ENCODE measurements around the gene ZNG1A.
"Not testable (repeated sequence)": the region's sequence is repeated elsewhere in the genome, so short reads cannot be mapped to it uniquely, and the experiment has no call there.

The ZNG1A gene

DNA sequence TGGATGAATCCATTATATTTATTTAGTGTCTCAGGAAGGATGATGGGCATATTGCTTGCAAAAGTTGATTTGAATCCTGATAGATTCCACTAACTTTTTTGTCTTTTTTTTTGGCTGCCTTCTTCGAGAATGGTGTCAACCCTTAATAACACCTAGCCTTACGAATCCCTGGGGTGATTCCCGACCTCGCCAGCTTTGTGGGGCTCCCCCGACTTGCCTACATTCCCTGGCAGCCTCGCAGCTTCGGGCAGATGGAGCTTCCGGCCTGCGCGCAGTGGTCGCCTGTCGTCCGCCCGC lies 35.4 kb upstream of the ZNG1A start:
- DNase-seq (ENCODE audit: low read depth, low spot score): no peak
- H3K4me3 ChIP-seq (ENCODE audit: low read depth, low read length): peak overlapping the region; percentile 34; the same call in 1 of the 2 replicates
- ChIA-PET CTCF (no interaction called here), POLR2A (no interaction called here)
- TF ChIP-seq, protein P1, sequence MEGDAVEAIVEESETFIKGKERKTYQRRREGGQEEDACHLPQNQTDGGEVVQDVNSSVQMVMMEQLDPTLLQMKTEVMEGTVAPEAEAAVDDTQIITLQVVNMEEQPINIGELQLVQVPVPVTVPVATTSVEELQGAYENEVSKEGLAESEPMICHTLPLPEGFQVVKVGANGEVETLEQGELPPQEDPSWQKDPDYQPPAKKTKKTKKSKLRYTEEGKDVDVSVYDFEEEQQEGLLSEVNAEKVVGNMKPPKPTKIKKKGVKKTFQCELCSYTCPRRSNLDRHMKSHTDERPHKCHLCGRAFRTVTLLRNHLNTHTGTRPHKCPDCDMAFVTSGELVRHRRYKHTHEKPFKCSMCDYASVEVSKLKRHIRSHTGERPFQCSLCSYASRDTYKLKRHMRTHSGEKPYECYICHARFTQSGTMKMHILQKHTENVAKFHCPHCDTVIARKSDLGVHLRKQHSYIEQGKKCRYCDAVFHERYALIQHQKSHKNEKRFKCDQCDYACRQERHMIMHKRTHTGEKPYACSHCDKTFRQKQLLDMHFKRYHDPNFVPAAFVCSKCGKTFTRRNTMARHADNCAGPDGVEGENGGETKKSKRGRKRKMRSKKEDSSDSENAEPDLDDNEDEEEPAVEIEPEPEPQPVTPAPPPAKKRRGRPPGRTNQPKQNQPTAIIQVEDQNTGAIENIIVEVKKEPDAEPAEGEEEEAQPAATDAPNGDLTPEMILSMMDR (IDR thresholded peaks at IDR 0.05; ENCODE audit: insufficient read depth, low read length, missing control alignments): no peak

DNA sequence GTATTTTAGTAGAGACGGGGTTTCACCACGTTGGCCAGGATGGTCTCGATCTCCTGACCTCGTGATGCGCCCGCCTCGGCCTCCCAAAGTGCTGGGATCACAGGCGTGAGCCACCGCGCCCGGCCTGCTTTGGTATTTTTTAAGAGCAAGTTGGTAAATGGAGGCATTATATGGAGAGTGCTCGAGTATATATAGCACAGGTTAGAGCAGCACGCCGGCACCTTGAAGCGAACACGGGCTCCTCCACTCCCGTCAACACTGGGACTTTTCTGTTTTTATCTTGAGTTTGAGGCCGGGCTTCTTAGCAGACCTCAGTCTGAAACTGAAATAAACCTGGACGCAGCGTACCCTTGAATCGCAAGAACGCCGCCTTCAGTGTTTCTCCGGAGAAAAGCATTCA lies 35.0 kb upstream of the ZNG1A start:
- CTCF ChIA-PET; DNase-seq (ENCODE audit: low read depth, low spot score); POLR2A ChIA-PET; H3K4me3 ChIP-seq (ENCODE audit: low read depth, low read length): not testable (repeated sequence)

DNA sequence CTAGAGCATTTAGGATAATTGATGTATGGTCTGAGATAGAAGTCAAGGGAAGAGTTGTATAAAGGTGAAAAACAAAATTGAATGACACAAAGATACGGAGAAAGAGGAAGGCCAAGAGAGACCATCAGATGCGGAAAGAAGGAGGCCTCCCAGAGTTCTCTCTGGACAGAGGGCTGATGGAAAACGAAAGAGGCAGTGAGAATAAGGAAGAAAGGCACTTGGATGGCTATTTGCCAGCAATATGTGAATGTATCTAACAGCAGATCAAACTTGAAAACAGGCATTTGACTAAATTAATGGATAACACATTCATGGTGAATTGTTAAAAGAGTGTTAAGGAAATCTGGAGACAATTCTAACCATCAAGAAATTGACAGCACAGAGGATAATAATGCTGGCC lies 33.4 kb upstream of the ZNG1A start:
- DNase-seq (ENCODE audit: low read depth, low spot score): no peak
- no peak overlapping the region for H3K4me3 ChIP-seq (ENCODE audit: low read depth, low read length)
- TF ChIP-seq, protein P1 (IDR thresholded peaks at IDR 0.05; ENCODE audit: insufficient read depth, low read length, missing control alignments): no peak
- CTCF ChIA-PET: no interaction called here
- POLR2A ChIA-PET: no interaction called here

DNA sequence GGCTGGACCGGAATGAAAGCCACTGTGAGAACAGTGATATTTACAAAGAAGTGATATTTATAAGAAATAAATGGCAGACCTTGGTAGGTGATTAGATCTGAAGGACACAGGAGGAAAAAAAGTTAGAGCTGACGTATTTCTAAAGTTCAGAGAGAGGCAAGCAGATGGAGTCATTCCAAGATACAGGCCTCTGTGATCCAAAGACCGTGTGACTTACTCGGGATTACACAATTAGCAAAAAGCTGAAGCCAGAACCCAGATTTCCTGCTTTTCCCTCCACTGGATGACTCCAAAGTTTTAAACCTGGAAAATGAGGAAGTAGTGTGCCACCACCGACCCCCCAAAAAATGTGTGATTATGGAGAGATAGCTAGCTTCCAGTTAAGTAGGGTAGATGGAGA lies 32.7 kb upstream of the ZNG1A start:
- no peak overlapping the region for H3K4me3 ChIP-seq (ENCODE audit: low read depth, low read length)
- TF ChIP-seq, protein P1 (IDR thresholded peaks at IDR 0.05; ENCODE audit: insufficient read depth, low read length, missing control alignments): no peak
- no peak for DNase-seq (ENCODE audit: low read depth, low spot score)
- ChIA-PET POLR2A (no interaction called here), CTCF (no interaction called here)

DNA sequence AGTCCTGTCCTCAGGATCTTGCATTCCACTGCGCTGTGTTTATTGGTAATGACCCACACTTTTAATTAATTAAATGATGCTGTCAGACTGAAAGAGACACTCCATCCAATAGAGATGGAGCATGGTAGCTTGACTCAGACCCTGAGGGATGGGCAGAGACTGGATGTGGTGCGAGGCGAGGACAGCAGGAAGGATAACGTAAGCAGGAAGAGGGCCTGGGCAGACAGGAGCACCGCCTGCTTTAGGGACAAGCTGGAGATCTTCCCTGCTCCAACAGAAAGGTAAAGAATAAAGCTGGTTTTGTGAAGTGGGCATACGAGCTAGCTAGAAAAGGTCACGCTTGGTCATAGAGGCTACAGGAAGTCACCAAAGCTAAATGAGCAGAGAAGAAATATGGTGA lies 32.2 kb upstream of the ZNG1A start:
- TF ChIP-seq, protein P1 (IDR thresholded peaks at IDR 0.05; ENCODE audit: insufficient read depth, low read length, missing control alignments): no peak
- no peak for DNase-seq (ENCODE audit: low read depth, low spot score)
- ChIA-PET CTCF (no interaction called here), POLR2A (no interaction called here)
- H3K4me3 ChIP-seq (ENCODE audit: low read depth, low read length): no peak overlapping the region

DNA sequence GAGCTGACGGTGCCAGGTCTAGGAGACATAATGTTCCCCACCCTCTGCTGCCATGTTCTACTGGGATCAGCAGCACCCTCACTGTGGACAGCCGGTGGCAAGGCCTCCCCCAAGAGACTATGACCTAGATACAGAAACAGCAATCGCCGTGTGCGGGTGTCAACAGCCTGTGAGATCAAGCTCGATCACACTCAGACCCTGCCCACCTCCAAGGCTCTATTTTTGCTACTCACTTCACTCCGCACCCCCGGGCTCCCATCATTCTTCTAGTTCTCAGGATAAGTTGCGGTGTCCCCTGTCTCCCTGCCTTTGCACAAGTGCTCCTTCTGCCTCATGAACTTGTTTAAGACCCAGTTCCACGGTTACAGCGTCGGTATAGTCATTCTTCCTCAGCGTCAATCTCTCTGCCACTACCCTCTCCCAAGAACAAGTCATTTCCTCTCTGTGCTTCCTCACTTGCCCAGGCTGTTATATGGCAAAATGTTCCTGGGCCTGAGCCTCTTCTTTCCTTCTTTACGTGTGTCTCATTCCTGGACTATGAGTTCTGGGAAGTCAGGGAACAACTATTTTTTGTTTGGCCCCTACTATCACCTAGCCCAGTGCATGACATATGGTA lies 30.4 kb upstream of the ZNG1A start:
- POLR2A ChIA-PET: no interaction called here
- no peak overlapping the region for H3K4me3 ChIP-seq (ENCODE audit: low read depth, low read length)
- CTCF ChIA-PET: no interaction called here
- TF ChIP-seq, protein P1 (IDR thresholded peaks at IDR 0.05; ENCODE audit: insufficient read depth, low read length, missing control alignments): no peak
- no peak for DNase-seq (ENCODE audit: low read depth, low spot score)

DNA sequence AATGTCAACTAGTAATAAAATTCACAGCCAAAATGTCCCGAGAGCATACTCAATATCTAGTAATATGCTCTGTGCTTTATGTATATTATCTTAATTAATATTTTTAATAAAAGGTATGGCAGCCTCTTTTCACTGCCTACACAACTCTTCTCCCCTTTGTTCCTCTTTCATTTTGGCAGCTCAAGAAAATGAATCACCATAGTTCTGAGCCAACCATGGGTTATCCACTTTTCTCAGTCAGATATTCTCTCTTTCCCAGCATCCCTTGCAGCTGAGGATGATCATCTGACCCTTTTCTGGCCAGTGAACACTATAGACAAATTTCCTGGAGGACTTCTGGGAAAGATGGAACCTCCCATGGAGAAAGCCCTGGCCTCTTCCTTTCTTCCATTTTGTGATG lies 27.6 kb upstream of the ZNG1A start:
- ChIA-PET CTCF (no interaction called here), POLR2A (no interaction called here)
- TF ChIP-seq, protein P1 (IDR thresholded peaks at IDR 0.05; ENCODE audit: insufficient read depth, low read length, missing control alignments): no peak
- DNase-seq (ENCODE audit: low read depth, low spot score): no peak
- no peak overlapping the region for H3K4me3 ChIP-seq (ENCODE audit: low read depth, low read length)

DNA sequence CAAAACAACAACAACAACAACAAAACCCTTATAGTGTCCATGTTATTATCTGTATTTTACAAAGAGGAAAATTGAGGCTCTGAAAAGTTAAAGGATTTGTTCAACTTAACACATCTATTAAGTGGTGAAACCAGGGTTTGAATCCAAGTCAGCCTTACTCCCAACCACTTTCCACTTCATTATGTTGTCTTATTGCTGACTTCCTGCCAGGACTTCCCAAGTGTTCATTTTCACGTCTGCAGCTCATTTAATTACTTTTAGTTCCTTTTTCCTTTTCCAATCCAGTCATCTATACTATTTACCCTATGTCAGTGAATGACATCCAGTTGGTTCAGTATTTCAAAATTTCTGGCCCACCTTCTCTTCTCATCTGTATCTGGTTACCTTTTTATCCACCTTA lies 20.7 kb upstream of the ZNG1A start:
- POLR2A ChIA-PET; CTCF ChIA-PET; H3K4me3 ChIP-seq (ENCODE audit: low read depth, low read length); DNase-seq (ENCODE audit: low read depth, low spot score): not testable (repeated sequence)

DNA sequence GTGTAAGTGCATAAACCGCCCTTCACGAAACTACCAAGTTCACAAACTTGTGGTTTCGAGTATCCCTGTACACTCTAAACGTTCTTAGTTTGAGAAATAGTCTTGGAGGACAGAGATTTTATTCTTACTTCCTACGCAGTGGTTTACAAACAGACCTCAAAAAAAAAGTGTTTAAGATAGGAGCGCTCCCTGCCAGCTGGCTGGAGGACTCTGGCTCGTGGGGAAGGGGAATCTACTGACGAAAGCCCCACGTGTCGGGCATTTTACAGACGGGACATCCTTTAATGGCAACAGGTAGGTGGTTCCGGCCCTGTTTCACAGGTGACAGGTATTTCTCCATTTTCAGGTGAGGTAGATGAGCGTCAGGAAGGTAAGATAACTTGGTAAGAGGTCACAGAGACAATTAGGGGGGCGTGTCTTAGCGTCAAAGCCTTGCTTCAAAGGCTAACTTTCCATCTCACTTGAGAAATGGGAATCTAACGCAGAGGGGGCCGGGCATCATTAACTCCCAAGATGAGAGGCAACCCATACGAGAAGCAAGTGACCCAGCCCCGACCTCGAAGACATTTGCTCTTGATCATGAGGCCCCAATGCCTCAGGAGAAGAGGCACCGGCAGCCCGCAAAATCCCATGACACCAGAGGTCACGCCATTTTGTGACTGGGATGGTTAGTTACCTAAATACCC lies 573 bp downstream of the ZNG1A start:
- DNase-seq (ENCODE audit: low read depth, low spot score); CTCF ChIA-PET; POLR2A ChIA-PET: not testable (repeated sequence)
- peak overlapping the region; percentile 54 for H3K4me3 ChIP-seq (ENCODE audit: low read depth, low read length)

DNA sequence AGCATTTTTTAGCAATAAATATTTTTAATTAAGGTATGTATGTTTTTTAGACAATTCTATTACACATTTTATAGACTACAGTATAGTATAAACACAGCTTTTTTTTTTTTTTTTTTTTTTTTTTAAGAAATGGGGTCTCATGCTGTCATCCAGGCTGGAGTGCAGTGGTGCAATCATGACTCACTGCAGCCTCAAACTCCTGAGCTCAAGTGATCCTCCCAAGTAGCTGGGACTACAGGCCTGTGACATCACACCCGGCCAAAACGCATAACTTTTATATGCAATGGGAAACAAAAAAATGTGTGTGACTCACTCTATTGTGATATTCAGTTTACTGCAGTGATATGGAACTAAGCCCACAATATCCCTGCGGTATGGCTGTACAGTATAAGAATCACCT lies 9.1 kb downstream of the ZNG1A start:
- POLR2A ChIA-PET; DNase-seq (ENCODE audit: low read depth, low spot score); CTCF ChIA-PET; H3K4me3 ChIP-seq (ENCODE audit: low read depth, low read length): not testable (repeated sequence)
